K562 (cell line): Measurements from ENCODE around the gene FAM111B. TPM values are rescaled to one million over a fixed set of nuclear protein-coding genes. Genes with fewer than 3 reads are reported as not detected.
A peak's percentile ranks its signal among the peaks of the same experiment; 100 is the strongest.

Experiments
- ATF7 ChIP-seq: fragments of 450-650 bp; IDR thresholded peaks from 2 replicates; pipeline ENCODE4 v1.7.1; 2014; ENCODE audit warnings: mild to moderate bottlenecking, moderate library complexity
- FOXJ2 ChIP-seq: fragments of 200-800 bp; sonication (Bioruptor generic); IDR thresholded peaks from 2 replicates; pipeline ENCODE4 v1.6.1; 2016; ENCODE audit warnings: missing genetic modification characterization, missing compliant biosample characterization
- GABPB2 ChIP-seq: fragments of 250-450 bp; sonication (Bioruptor Pico); conservative IDR thresholded peaks from 2 replicates; pipeline ENCODE4 v1.5.1; 2021; ENCODE audit warnings: mild to moderate bottlenecking
- HLTF ChIP-seq: fragments of 450-650 bp; IDR thresholded peaks from 2 replicates; pipeline ENCODE4 v1.6.1; 2016
- IRF1 ChIP-seq: sonication (generic); formaldehyde crosslinking; IDR thresholded peaks from 2 replicates; pipeline ENCODE4 v1.8.0; 2022; ENCODE audit warnings: missing genetic modification reagents, mild to moderate bottlenecking, borderline replicate concordance
- MXI1 ChIP-seq: IDR thresholded peaks from 2 replicates; pipeline ENCODE4 v1.6.1; 2011; ENCODE audit warnings: low read depth, mild to moderate bottlenecking, improper control_type of control experiment, low read length
- PHB ChIP-seq: fragments of 250-450 bp; sonication (Bioruptor Pico); IDR thresholded peaks from 2 replicates; pipeline ENCODE4 v1.5.0; 2021
- POLR2G ChIP-seq: fragments of 200-400 bp; formaldehyde crosslinking; IDR thresholded peaks from 2 replicates; pipeline ENCODE4 v1.6.1; 2017; ENCODE audit warnings: low read depth, mild to moderate bottlenecking, antibody characterized with exemption, low read length, moderate library complexity
- ZBTB9 ChIP-seq: fragments of 450-650 bp; formaldehyde crosslinking; IDR thresholded peaks from 2 replicates; pipeline ENCODE4 v1.4.0; 2020; ENCODE audit warnings: mild to moderate bottlenecking, moderate library complexity
- ZNF140 ChIP-seq: fragments of 250-450 bp; sonication (Bioruptor Pico); IDR thresholded peaks from 2 replicates; pipeline ENCODE4 v1.8.0; 2021; ENCODE audit warnings: moderate library complexity, mild to moderate bottlenecking, inconsistent platforms
- ZNF41 ChIP-seq: fragments of 250-450 bp; sonication (Bioruptor Pico); conservative IDR thresholded peaks from 2 replicates; pipeline ENCODE4 v1.4.0; 2020; ENCODE audit warnings: mild to moderate bottlenecking
- ZNF655 ChIP-seq: fragments of 250-450 bp; sonication (Bioruptor Pico); IDR thresholded peaks from 2 replicates; pipeline ENCODE4 v1.5.0; 2021
- polyA plus RNA-seq, 8 experiments: library from polyadenylated mRNA; depleted of rRNA in 4 of 8; stranded (reverse) in 5 of 8; unstranded in 3 of 8; fragments of >200 nt; fragmentation: Nextera tagmentation in 2 of 8; fragmentation: Illumina TruSeq in 1 of 8; extraction: Ambion mirVana in 2 of 8; extraction: Trizol in 1 of 8; gene quantifications; 2 replicates each; pipeline versions ENCODE4 v1.2.1 to v1.2.3, GENCODE V29; 2011 to 2014; ENCODE audit warnings: inconsistent platforms in 1 of 8, missing spikeins in 1 of 8
- total RNA-seq, 7 experiments: library from RNA; depleted of rRNA in 6 of 7; stranded (reverse); fragments of >200 nt in 6 of 7; fragmentation: Illumina TruSeq in 2 of 7; extraction: Trizol in 2 of 7; gene quantifications; 2 replicates each; pipeline versions ENCODE4 v1.2.1 to v1.2.3, GENCODE V29; 2011 to 2021; ENCODE audit warnings: low replicate concordance in 1 of 7
- TF ChIP-seq, protein P1 (sequence below), 2 experiments: fragments of 200-800 bp in 1 of 2; sonication (Bioruptor generic) in 1 of 2; sonication (generic) in 1 of 2; formaldehyde crosslinking in 1 of 2; IDR thresholded peaks in 1 of 2; conservative IDR thresholded peaks in 1 of 2; 2 replicates each; pipeline versions ENCODE4 v1.5.0 to v1.6.1; 2016 to 2020; ENCODE audit warnings: missing compliant biosample characterization in 1 of 2, missing genetic modification characterization in 1 of 2, missing genetic modification reagents in 1 of 2
- TF ChIP-seq, protein P2 (sequence below): fragments of 450-650 bp; IDR thresholded peaks from 2 replicates; pipeline ENCODE4 v1.6.1; 2017; ENCODE audit warnings: antibody characterized with exemption, mild to moderate bottlenecking
- TF ChIP-seq, protein P3 (sequence below): fragments of 250-450 bp; sonication (Bioruptor Pico); IDR thresholded peaks from 2 replicates; pipeline ENCODE4 v1.5.0; 2020; ENCODE audit warnings: mild to moderate bottlenecking

The FAM111B gene
- total and polyA plus RNA-seq, 9 of the 15 experiments (the other 6 are each of a cell fraction or from before 2014, with no cell fraction given) = 0.01 to 0.33 (median 0.06) TPM; not detected in 5

- no peak for TF ChIP-seq ZNF655 (CRISPR knock-in tag)
- TF ChIP-seq, protein P1, sequence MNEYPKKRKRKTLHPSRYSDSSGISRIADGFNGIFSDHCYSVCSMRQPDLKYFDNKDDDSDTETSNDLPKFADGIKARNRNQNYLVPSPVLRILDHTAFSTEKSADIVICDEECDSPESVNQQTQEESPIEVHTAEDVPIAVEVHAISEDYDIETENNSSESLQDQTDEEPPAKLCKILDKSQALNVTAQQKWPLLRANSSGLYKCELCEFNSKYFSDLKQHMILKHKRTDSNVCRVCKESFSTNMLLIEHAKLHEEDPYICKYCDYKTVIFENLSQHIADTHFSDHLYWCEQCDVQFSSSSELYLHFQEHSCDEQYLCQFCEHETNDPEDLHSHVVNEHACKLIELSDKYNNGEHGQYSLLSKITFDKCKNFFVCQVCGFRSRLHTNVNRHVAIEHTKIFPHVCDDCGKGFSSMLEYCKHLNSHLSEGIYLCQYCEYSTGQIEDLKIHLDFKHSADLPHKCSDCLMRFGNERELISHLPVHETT (CRISPR knock-in tag; conservative IDR thresholded peaks at IDR 0.05 in 1 of 2, IDR thresholded peaks at IDR 0.05 in 1 of 2) = peak in 1 of 2 experiments; percentile 56; a peak in 1 of 4 replicates
- TF ChIP-seq, protein P2, sequence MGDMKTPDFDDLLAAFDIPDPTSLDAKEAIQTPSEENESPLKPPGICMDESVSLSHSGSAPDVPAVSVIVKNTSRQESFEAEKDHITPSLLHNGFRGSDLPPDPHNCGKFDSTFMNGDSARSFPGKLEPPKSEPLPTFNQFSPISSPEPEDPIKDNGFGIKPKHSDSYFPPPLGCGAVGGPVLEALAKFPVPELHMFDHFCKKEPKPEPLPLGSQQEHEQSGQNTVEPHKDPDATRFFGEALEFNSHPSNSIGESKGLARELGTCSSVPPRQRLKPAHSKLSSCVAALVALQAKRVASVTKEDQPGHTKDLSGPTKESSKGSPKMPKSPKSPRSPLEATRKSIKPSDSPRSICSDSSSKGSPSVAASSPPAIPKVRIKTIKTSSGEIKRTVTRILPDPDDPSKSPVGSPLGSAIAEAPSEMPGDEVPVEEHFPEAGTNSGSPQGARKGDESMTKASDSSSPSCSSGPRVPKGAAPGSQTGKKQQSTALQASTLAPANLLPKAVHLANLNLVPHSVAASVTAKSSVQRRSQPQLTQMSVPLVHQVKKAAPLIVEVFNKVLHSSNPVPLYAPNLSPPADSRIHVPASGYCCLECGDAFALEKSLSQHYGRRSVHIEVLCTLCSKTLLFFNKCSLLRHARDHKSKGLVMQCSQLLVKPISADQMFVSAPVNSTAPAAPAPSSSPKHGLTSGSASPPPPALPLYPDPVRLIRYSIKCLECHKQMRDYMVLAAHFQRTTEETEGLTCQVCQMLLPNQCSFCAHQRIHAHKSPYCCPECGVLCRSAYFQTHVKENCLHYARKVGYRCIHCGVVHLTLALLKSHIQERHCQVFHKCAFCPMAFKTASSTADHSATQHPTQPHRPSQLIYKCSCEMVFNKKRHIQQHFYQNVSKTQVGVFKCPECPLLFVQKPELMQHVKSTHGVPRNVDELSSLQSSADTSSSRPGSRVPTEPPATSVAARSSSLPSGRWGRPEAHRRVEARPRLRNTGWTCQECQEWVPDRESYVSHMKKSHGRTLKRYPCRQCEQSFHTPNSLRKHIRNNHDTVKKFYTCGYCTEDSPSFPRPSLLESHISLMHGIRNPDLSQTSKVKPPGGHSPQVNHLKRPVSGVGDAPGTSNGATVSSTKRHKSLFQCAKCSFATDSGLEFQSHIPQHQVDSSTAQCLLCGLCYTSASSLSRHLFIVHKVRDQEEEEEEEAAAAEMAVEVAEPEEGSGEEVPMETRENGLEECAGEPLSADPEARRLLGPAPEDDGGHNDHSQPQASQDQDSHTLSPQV = peak; percentile 82; the same call in 1 of the 2 replicates
- no peak for TF ChIP-seq ZNF140 (CRISPR knock-in tag)
- no peak for TF ChIP-seq PHB (CRISPR knock-in tag)
- no peak for TF ChIP-seq ZBTB9
- peak; percentile 95 for TF ChIP-seq IRF1
- TF ChIP-seq, protein P3, sequence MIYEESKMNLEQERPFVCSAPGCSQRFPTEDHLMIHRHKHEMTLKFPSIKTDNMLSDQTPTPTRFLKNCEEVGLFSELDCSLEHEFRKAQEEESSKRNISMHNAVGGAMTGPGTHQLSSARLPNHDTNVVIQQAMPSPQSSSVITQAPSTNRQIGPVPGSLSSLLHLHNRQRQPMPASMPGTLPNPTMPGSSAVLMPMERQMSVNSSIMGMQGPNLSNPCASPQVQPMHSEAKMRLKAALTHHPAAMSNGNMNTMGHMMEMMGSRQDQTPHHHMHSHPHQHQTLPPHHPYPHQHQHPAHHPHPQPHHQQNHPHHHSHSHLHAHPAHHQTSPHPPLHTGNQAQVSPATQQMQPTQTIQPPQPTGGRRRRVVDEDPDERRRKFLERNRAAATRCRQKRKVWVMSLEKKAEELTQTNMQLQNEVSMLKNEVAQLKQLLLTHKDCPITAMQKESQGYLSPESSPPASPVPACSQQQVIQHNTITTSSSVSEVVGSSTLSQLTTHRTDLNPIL (CRISPR knock-in tag) = no peak
- TF ChIP-seq MXI1 = no peak
- no peak for TF ChIP-seq FOXJ2 (tag)
- TF ChIP-seq ATF7 = peak; percentile 63
- TF ChIP-seq HLTF = 0 out of 2 replicates have a peak, but pooled peaks have one; percentile 47
- no peak for TF ChIP-seq ZNF41 (CRISPR knock-in tag)
- peak; percentile 92 for TF ChIP-seq POLR2G
- TF ChIP-seq GABPB2 (CRISPR knock-in tag) = no peak
These were observed 37.7 kb downstream of the FAM111B start (continued) for GRCh38 chr11:59144579-59145345.
